Heart left ventricle (tissue), 16 donors: Measurements from ENCODE around the gene NPHP4. TPM values are rescaled to one million over a fixed set of nuclear protein-coding genes. Genes with fewer than 3 reads are reported as not detected.

ENCODE experiments used
- ATAC-seq, 4 donors: fragments of 200-7000 bp; cut with Tn5 transposase; one replicate each; pipeline ENCODE4 v1.9.1; 2020 to 2022; ENCODE audit warnings: moderate library complexity in 4 of 4, mild to moderate bottlenecking in 3 of 4, moderate number of reproducible peaks in 1 of 4
- DNase-seq, 5 donors: peaks; one replicate each; pipeline ENCODE4 v3.0.0-alpha.2; 2020
- H3K27ac ChIP-seq, 12 donors: fragments of 200-600 bp; sonication (generic) in 4 of 12; one replicate each; pipeline versions ENCODE4 v1.5.0 to v1.8.0; 2016 to 2022; ENCODE audit warnings: mild to moderate bottlenecking in 2 of 12
- H3K27me3 ChIP-seq, 9 donors: fragments of 200-600 bp; sonication (generic) in 2 of 9; one replicate each; pipeline versions ENCODE4 v1.5.1 to v1.8.0; 2016 to 2022; ENCODE audit warnings: mild to moderate bottlenecking in 3 of 9
- H3K36me3 ChIP-seq, 9 donors: fragments of 200-600 bp; sonication (generic) in 2 of 9; one replicate each; pipeline versions ENCODE4 v1.5.0 to v1.8.0; 2018 to 2022; ENCODE audit warnings: mild to moderate bottlenecking in 2 of 9
- H3K4me1 ChIP-seq, 12 donors: fragments of 200-600 bp; sonication (generic) in 4 of 12; one replicate each; pipeline versions ENCODE4 v1.5.0 to v1.8.0; 2016 to 2022; ENCODE audit warnings: mild to moderate bottlenecking in 3 of 12
- H3K4me3 ChIP-seq, 12 donors: fragments of 200-600 bp; sonication (generic) in 4 of 12; one replicate each; pipeline versions ENCODE4 v1.5.0 to v1.8.0; 2017 to 2022; ENCODE audit warnings: mild to moderate bottlenecking in 9 of 12, moderate library complexity in 4 of 12
- H3K9me3 ChIP-seq, 12 donors: fragments of 200-600 bp; sonication (generic) in 4 of 12; one replicate each; pipeline versions ENCODE4 v1.5.0 to v1.8.0; 2016 to 2022; ENCODE audit warnings: mild to moderate bottlenecking in 1 of 12
- POLR2A ChIP-seq, 2 donors: fragments of 450-650 bp; IDR thresholded peaks; one replicate each; pipeline ENCODE4 v1.6.1; 2017; ENCODE audit warnings: antibody characterized with exemption in 2 of 2, mild to moderate bottlenecking in 2 of 2, moderate library complexity in 2 of 2
- WGBS, 4 donors: extraction: QIAGEN DNeasy Blood & Tissue Kit in 2 of 4; methylation state at CpG; one replicate each; pipeline versions ENCODE4 v1.1.5 to v1.1.7; 2013 to 2018; 5-methylcytosine and 5-hydroxymethylcytosine counted together
- intact Hi-C, 10 donors: fragments of 100-400 bp; cut with DNase I; formaldehyde crosslinking; loops; one replicate each; pipeline versions ENCODE4 v1.11.1 to v1.14.2; 2022
- polyA plus RNA-seq, 2 donors: library from polyadenylated mRNA; stranded (reverse); fragments of 200-250 nt; gene quantifications; one replicate each; pipeline ENCODE4 v1.2.3, GENCODE V29; 2013
- total RNA-seq, 9 donors: library from RNA; depleted of rRNA in 2 of 9; stranded (reverse); fragments of >200 nt in 2 of 9; fragmentation: NEBNext Ultra II Directional in 3 of 9; extraction: Animal tissue kit (Norgen Biotek cat#: 25700) in 3 of 9; gene quantifications; one replicate each; pipeline versions ENCODE4 v1.1.0 to v1.2.4, GENCODE V29; 2016 to 2023
- TF ChIP-seq, protein P1 (sequence below), 12 donors: fragments of 200-600 bp; sonication (generic) in 4 of 12; IDR thresholded peaks; one replicate each; pipeline versions ENCODE4 v1.5.0 to v1.8.0; 2018 to 2022; ENCODE audit warnings: antibody characterized with exemption in 12 of 12, mild to moderate bottlenecking in 5 of 12
- donor health status: ischemic (EF 13 %, LVEDD 7.1; RV severe dilation, severe dysfunction).
- donor health status: healthy with polysubstance abuse.
- donor health status: DM: no; HTN: yes; CAD: no.
- donor health status: DM: no; HTN: no; CAD: no.
- donor health status: ischemic (EF 25% LVEDD 6.9; RV normal size, moderate dysfunction).
- donor health status: ischemic (EF 25% LVEDD 5.7; RV mildly dilated, moderate dysfunction).
- donor health status: healthy.
- donor health status: DM: yes; HTN: yes; CAD: no.
- donor health status: ischemic (EF 35%, LVEDD 5.7; RV mildly dilated, moderate dysfunction).
- donor health status: nonischemic (EF 11% LVEDD 7.7; RV severe dilation, severe dysfunction).
- donor health status: DM: yes; HTN: yes; CAD: no.
- donor health status: PGD.
- donor health status: ischemic (EF 29% LVEDD 5.4; RV normal size, mild dysfunction).
- donor health status: nonischemic (EF 23%, LVEDD 6.1; RV moderate dilation, normal function).

NPHP4 gene
- total and polyA plus RNA-seq, 11 donors, result 2.1 to 6.3 (median 3.1) TPM

DNA sequence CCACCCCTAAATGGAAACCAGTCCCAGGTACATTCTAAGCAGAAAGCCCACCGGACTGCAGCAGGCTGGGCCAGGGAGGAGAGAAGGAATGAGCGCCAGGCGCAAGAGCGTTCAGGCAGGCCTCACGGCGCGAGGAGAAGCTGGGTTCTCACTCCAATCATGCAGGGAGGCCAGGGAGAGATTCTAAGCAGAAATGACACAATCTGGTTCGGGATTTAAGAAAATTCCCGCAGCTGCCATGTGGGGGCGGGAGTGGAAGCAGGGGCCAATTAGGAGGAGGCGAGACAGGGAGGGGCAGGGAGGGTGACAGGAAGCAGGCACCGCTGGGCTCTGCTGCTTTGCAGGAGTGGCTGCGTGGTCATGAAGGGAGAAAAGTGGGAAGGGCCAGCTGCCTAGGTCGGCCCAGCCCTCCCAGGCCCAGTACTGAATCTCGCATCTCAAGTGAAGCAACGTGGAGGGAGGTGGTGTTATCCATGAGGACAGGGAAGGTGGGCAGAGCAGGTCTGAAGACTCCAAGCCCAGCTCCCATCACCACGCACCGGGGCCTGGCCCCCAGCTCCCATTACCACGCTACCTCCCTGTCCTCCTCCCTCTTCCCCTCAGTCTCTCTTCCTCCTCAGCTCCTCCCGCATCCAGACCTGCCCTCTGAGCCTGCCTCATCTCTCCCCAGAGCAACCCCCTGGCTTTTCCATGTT is 11.8 kb downstream of the NPHP4 start:
- Histone ChIP-seq H3K27ac (peak overlapping the region in 2 of 12 donors; percentile 13 to 24), H3K9me3 (no peaks in the 10 kb centered on the region), H3K4me1 (peaks cover 0 to 11% (median 0%) of the 10 kb centered on the region in 12 donors), H3K36me3 (peaks cover 0 to 30% (median 14%) of the 10 kb centered on the region in 9 donors), H3K4me3 (peak overlapping the region in 1 of 12 donors; percentile 15), H3K27me3 (no peaks in the 10 kb centered on the region)
- intact Hi-C loops, result no loop called here
- ATAC-seq, result peak in 3 of 4 donors; percentile 83 to 89 (median 88)
- WGBS, 4 donors, result 64 to 74% (median 67%) methylated on average over 20 of the region's 20 CpGs
- peak; percentile 56 to 77 (median 73) for DNase-seq
- no peak for TF ChIP-seq POLR2A (IDR thresholded peaks at IDR 0.05)
- TF ChIP-seq, protein P1, sequence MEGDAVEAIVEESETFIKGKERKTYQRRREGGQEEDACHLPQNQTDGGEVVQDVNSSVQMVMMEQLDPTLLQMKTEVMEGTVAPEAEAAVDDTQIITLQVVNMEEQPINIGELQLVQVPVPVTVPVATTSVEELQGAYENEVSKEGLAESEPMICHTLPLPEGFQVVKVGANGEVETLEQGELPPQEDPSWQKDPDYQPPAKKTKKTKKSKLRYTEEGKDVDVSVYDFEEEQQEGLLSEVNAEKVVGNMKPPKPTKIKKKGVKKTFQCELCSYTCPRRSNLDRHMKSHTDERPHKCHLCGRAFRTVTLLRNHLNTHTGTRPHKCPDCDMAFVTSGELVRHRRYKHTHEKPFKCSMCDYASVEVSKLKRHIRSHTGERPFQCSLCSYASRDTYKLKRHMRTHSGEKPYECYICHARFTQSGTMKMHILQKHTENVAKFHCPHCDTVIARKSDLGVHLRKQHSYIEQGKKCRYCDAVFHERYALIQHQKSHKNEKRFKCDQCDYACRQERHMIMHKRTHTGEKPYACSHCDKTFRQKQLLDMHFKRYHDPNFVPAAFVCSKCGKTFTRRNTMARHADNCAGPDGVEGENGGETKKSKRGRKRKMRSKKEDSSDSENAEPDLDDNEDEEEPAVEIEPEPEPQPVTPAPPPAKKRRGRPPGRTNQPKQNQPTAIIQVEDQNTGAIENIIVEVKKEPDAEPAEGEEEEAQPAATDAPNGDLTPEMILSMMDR (IDR thresholded peaks at IDR 0.05), result peak in 3 of 12 donors; percentile 18 to 39 (median 27)

DNA sequence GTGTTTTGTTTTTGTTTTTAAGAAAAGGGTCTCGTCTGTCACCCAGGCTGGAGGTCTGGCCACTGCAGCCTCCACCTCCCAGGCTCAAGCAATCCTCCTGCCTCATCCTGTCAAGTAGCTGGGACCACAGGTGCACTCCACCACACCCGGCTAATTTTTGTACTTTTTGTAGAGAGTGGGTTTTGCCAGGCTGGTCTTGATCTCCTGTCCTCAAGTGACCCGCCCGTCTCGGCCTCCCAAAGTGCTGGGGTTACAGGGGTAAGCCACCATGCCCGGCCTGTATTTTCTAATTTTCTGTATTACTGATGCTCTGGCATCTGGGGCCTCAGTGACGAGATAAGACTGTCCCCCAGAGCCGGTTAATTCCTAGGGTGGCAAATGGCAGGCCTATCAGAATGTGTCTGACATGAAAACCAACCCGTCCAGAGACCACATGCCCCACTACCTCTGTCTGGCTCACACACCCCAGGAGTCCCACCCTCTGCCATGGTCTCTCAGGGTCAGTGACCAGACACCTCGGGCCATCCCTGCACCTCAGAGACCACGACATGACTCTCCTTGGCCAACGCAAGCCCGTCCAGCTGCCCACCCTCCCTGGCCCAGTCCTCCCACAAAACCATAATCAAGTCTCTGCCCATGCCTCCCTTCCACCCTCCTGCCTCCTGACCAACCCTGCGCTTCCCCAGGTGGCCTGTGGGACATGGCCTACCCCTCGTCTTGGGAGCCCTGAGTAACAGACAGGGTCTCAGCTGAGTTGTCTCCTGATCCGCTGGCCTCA is 12.5 kb downstream of the NPHP4 start:
- H3K4me1 ChIP-seq, result peaks cover 0 to 11% (median 0%) of the 10 kb centered on the region in 12 donors
- intact Hi-C loops, result loop anchor here in 4 of 10 donors (5.0 to 10.0 kb wide), 4 partner anchors 235 to 1325 kb away; partner anchors contain the start of gene AJAP1 (in 1 of the 4)
- H3K27ac ChIP-seq, result no peak overlapping the region
- DNase-seq (peak in 1 of 5 donors; percentile 47), ATAC-seq (no peak)
- no peaks in the 10 kb centered on the region for H3K27me3 ChIP-seq
- H3K9me3 ChIP-seq, result no peaks in the 10 kb centered on the region
- 95 to 96% (median 95%) methylated on average over 15 to 16 of the region's 16 CpGs for WGBS, 4 donors
- TF ChIP-seq POLR2A (IDR thresholded peaks at IDR 0.05), result no peak
- TF ChIP-seq, protein P1 (IDR thresholded peaks at IDR 0.05), result no peak
- peaks cover 0 to 23% (median 11%) of the 10 kb centered on the region in 9 donors for H3K36me3 ChIP-seq
- no peak overlapping the region for H3K4me3 ChIP-seq

DNA sequence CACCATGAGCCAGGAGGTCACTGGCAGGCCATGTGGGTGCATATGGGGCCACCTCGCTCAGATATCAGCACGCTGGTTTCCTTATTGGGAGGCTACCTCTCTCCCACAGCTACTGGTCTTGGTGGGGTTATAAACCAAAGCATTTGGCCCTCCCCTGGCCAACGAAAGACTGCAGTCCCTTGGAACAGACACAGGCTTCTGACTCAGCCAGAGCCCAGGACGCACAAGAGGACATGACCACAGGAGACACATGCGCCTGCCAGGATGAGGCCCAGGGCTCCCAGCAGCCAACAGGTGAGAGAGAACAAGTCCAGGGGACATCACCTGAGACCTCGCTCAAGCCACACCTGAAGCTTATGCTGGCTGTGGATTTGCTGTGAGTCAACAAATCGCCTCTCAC is 13.8 kb downstream of the NPHP4 start:
- peaks cover 0 to 15% (median 6%) of the 10 kb centered on the region in 9 donors for H3K36me3 ChIP-seq
- no peaks in the 10 kb centered on the region for H3K27me3 ChIP-seq
- 77 to 96% (median 86%) methylated on average over 6 to 7 of the region's 7 CpGs for WGBS, 4 donors
- no peak for ATAC-seq
- TF ChIP-seq, protein P1 (IDR thresholded peaks at IDR 0.05), result no peak
- TF ChIP-seq POLR2A (IDR thresholded peaks at IDR 0.05), result no peak
- no peaks in the 10 kb centered on the region for H3K9me3 ChIP-seq
- peaks cover 0 to 11% (median 0%) of the 10 kb centered on the region in 12 donors for H3K4me1 ChIP-seq
- DNase-seq, result peak in 1 of 5 donors; percentile 33
- no peak overlapping the region for H3K4me3 ChIP-seq
- no peak overlapping the region for H3K27ac ChIP-seq
- intact Hi-C loops, result loop anchor here in 4 of 10 donors (5.0 to 10.0 kb wide), 4 partner anchors 234 to 1324 kb away; partner anchors contain the start of gene AJAP1 (in 1 of the 4)
